Measurements from ENCODE around the gene BORCS5.
"Not testable (repeated sequence)": the region's sequence is repeated elsewhere in the genome, so short reads cannot be mapped to it uniquely, and the experiment has no call there.

Gene BORCS5

GRCh38 chr12:12397184-12397583 is 40.3 kb downstream of the BORCS5 start:
- no peak for DNase-seq

GRCh38 chr12:12398026-12398859 is 41.4 kb downstream of the BORCS5 start:
- DNase-seq, result no peak

GRCh38 chr12:12399161-12399560 is 42.3 kb downstream of the BORCS5 start:
- no peak for DNase-seq

GRCh38 chr12:12399776-12400305 is 43.0 kb downstream of the BORCS5 start:
- no peak for DNase-seq

- DNase-seq, result no peak
These were observed 43.9 kb downstream of the BORCS5 start for GRCh38 chr12:12400793-12401192.

GRCh38 chr12:12403264-12404248 is 46.7 kb downstream of the BORCS5 start:
- no peak for DNase-seq

GRCh38 chr12:12404297-12404696 is 47.4 kb downstream of the BORCS5 start:
- DNase-seq, result no peak

- no peak for DNase-seq
These were observed 49.0 kb downstream of the BORCS5 start for GRCh38 chr12:12405882-12406281.

GRCh38 chr12:12406762-12407161 is 49.9 kb downstream of the BORCS5 start:
- no peak for DNase-seq

GRCh38 chr12:12408265-12408690 is 51.4 kb downstream of the BORCS5 start:
- no peak for DNase-seq

- DNase-seq, result not testable (repeated sequence)
These were observed 52.5 kb downstream of the BORCS5 start for GRCh38 chr12:12409337-12409736.

GRCh38 chr12:12415886-12416285 is 59.0 kb downstream of the BORCS5 start:
- no peak for DNase-seq

GRCh38 chr12:12419165-12419564 is 62.3 kb downstream of the BORCS5 start:
- not testable (repeated sequence) for DNase-seq

- no peak for DNase-seq
These were observed 66.5 kb downstream of the BORCS5 start for GRCh38 chr12:12423367-12423766.

GRCh38 chr12:12425001-12425400 is 68.1 kb downstream of the BORCS5 start:
- DNase-seq, result no peak

GRCh38 chr12:12425616-12426015 is 68.7 kb downstream of the BORCS5 start:
- DNase-seq, result no peak

- no peak for DNase-seq
These were observed 70.7 kb downstream of the BORCS5 start for GRCh38 chr12:12427568-12427967.

GRCh38 chr12:12428047-12428446 is 71.2 kb downstream of the BORCS5 start:
- no peak for DNase-seq

- no peak for DNase-seq
These were observed 72.2 kb downstream of the BORCS5 start for GRCh38 chr12:12428961-12429657.

- no peak for DNase-seq
These were observed 75.5 kb downstream of the BORCS5 start for GRCh38 chr12:12432364-12432763.

- DNase-seq, result no peak
These were observed 76.4 kb downstream of the BORCS5 start for GRCh38 chr12:12433203-12433731.

- DNase-seq, result no peak
These were observed 80.0 kb downstream of the BORCS5 start for GRCh38 chr12:12436831-12437345.
